Esophagus muscularis mucosa (tissue), 4 donors: ENCODE measurements around the gene MPP3. TPM values are rescaled to one million over a fixed set of nuclear protein-coding genes. Genes with fewer than 3 reads are reported as not detected.

Source experiments
- DNase-seq: peaks from one replicate; pipeline ENCODE4 v3.0.0-alpha.2; 2017; ENCODE audit errors: extremely low spot score
- H3K27ac ChIP-seq, 4 donors: fragments of 200-600 bp; sonication (generic); replicated peaks in 1 of 4; 1 replicate in 3 of 4; 2 replicates in 1 of 4; pipeline ENCODE4 v1.5.1; 2016 to 2019; ENCODE audit warnings: mild to moderate bottlenecking in 1 of 4
- H3K27me3 ChIP-seq, 4 donors: fragments of 200-600 bp; sonication (generic); one replicate each; pipeline versions ENCODE4 v1.5.1 to v1.6.0; 2016 to 2019
- H3K36me3 ChIP-seq, 4 donors: fragments of 200-600 bp; sonication (generic); one replicate each; pipeline ENCODE4 v1.5.1; 2016 to 2019
- H3K4me1 ChIP-seq, 4 donors: fragments of 200-600 bp; sonication (generic); one replicate each; pipeline ENCODE4 v1.5.1; 2016 to 2019
- H3K4me3 ChIP-seq, 4 donors: fragments of 200-600 bp; sonication (generic); 1 replicate in 2 of 4; 2 replicates in 2 of 4; pipeline ENCODE4 v1.5.1; 2016 to 2019; ENCODE audit warnings: mild to moderate bottlenecking in 4 of 4, moderate library complexity in 1 of 4
- H3K9me3 ChIP-seq, 4 donors: fragments of 200-600 bp; sonication (generic); 1 replicate in 3 of 4; 2 replicates in 1 of 4; pipeline ENCODE4 v1.5.1; 2016 to 2019
- CTCF ChIP-seq, 3 experiments: fragments of 200-600 bp in 2 of 3; fragments of 450-650 bp in 1 of 3; sonication (generic) in 2 of 3; IDR thresholded peaks; one replicate each; pipeline ENCODE4 v1.5.1; 2017 to 2019; ENCODE audit warnings: antibody characterized with exemption in 3 of 3, mild to moderate bottlenecking in 2 of 3, moderate library complexity in 1 of 3
- EP300 ChIP-seq: sonication (generic); formaldehyde crosslinking; IDR thresholded peaks from one replicate; pipeline ENCODE4 v1.6.1; 2017; ENCODE audit warnings: antibody characterized with exemption
- POLR2A ChIP-seq: fragments of 450-650 bp; IDR thresholded peaks from one replicate; pipeline ENCODE4 v1.6.1; 2017; ENCODE audit warnings: antibody characterized with exemption, moderate library complexity, mild to moderate bottlenecking, low read depth
- POLR2AphosphoS5 ChIP-seq, 2 donors: sonication (generic); formaldehyde crosslinking; IDR thresholded peaks; one replicate each; pipeline ENCODE4 v1.6.1; 2017; ENCODE audit warnings: antibody characterized with exemption in 2 of 2
- WGBS: methylation state at CpG from one replicate; pipeline ENCODE4 v1.1.5; 2018; 5-methylcytosine and 5-hydroxymethylcytosine counted together
- intact Hi-C: fragments of 100-400 bp; cut with DNase I; formaldehyde crosslinking; loops from one replicate; pipeline ENCODE4 v1.15.1; 2023
- total RNA-seq, 4 donors: library from RNA; depleted of rRNA; stranded (reverse); fragments of >200 nt; gene quantifications; one replicate each; pipeline versions ENCODE4 v1.1.0 to v1.2.1, GENCODE V29; 2016

Gene MPP3
- total RNA-seq, 4 donors from 2014 or later: 5.0 to 9.9 (median 6.2) TPM

GRCh38 chr17:43823350-43824084 lies 9.4 kb downstream of the MPP3 start:
- no peaks in the 10 kb centered on the region for H3K9me3 ChIP-seq
- H3K4me1 ChIP-seq: peaks cover 11 to 16% (median 13%) of the 10 kb centered on the region in 4 donors
- H3K4me3 ChIP-seq: no peak overlapping the region
- TF ChIP-seq POLR2A (no peak), POLR2AphosphoS5 (IDR thresholded peaks at IDR 0.05) (no peak), CTCF (IDR thresholded peaks at IDR 0.05) (no peak), EP300 (no peak)
- peak overlapping the region in 3 of 4 donors; percentile 9 to 38 (median 27) for H3K27ac ChIP-seq
- DNase-seq: no peak
- 75% methylated on average over 10 of the region's 10 CpGs for WGBS
- H3K36me3 ChIP-seq: peaks cover 0 to 78% (median 54%) of the 10 kb centered on the region in 4 donors
- no peaks in the 10 kb centered on the region for H3K27me3 ChIP-seq
- intact Hi-C loops: no loop called here

GRCh38 chr17:43822570-43823190 lies 10.3 kb downstream of the MPP3 start:
- peaks cover 11 to 23% (median 13%) of the 10 kb centered on the region in 4 donors for H3K4me1 ChIP-seq
- H3K36me3 ChIP-seq: peaks cover 0 to 79% (median 53%) of the 10 kb centered on the region in 4 donors
- H3K9me3 ChIP-seq: no peaks in the 10 kb centered on the region
- intact Hi-C loops: no loop called here
- H3K27ac ChIP-seq: peak overlapping the region in 1 of 4 donors; percentile 10
- no peak overlapping the region for H3K4me3 ChIP-seq
- no peaks in the 10 kb centered on the region for H3K27me3 ChIP-seq
- TF ChIP-seq EP300 (no peak), POLR2A (no peak), POLR2AphosphoS5 (IDR thresholded peaks at IDR 0.05) (no peak), CTCF (IDR thresholded peaks at IDR 0.05) (no peak)
- no peak for DNase-seq
- WGBS: 94% methylated on average over 5 of the region's 5 CpGs

GRCh38 chr17:43820759-43821158 lies 12.2 kb downstream of the MPP3 start:
- no peak for DNase-seq
- no peak for TF ChIP-seq CTCF (IDR thresholded peaks at IDR 0.05)
- TF ChIP-seq POLR2AphosphoS5 (IDR thresholded peaks at IDR 0.05): no peak
- TF ChIP-seq POLR2A: no peak
- no peak for TF ChIP-seq EP300
- WGBS: 88% methylated on average over 14 of the region's 14 CpGs
- Histone ChIP-seq H3K4me3 (no peak overlapping the region), H3K9me3 (no peaks in the 10 kb centered on the region), H3K27ac (no peak overlapping the region), H3K27me3 (no peaks in the 10 kb centered on the region), H3K4me1 (peaks cover 11 to 23% (median 13%) of the 10 kb centered on the region in 4 donors), H3K36me3 (peaks cover 0 to 75% (median 51%) of the 10 kb centered on the region in 4 donors)
- intact Hi-C loops: no loop called here

- intact Hi-C loops: no loop called here
- Histone ChIP-seq H3K36me3 (peaks cover 0 to 79% (median 53%) of the 10 kb centered on the region in 4 donors), H3K27ac (no peak overlapping the region), H3K9me3 (no peaks in the 10 kb centered on the region), H3K4me3 (no peak overlapping the region), H3K27me3 (no peaks in the 10 kb centered on the region), H3K4me1 (peaks cover 8 to 13% (median 10%) of the 10 kb centered on the region in 4 donors)
- 94% methylated on average over 5 of the region's 5 CpGs for WGBS
- no peak for DNase-seq
- TF ChIP-seq POLR2A (no peak), CTCF (IDR thresholded peaks at IDR 0.05) (no peak), POLR2AphosphoS5 (IDR thresholded peaks at IDR 0.05) (no peak), EP300 (no peak)
These were observed 14.0 kb downstream of the MPP3 start for GRCh38 chr17:43818966-43819365.
